Mesothelial cell of epicardium (in vitro differentiated cells): Measurements from ENCODE around the gene DTNB. TPM values are rescaled to one million over a fixed set of nuclear protein-coding genes. Genes with fewer than 3 reads are reported as not detected.

Experiments
- DNase-seq, 2 experiments: peaks; one replicate each; pipeline ENCODE4 v3.0.0; 2021; ENCODE audit warnings: low spot score in 2 of 2; ENCODE audit not compliant: unreplicated experiment in 2 of 2
- H3K27ac Mint-ChIP-seq: 2 replicates; pipeline ENCODE4 v1.8.0; 2021; ENCODE audit warnings: mixed read lengths
- H3K27me3 Mint-ChIP-seq: 2 replicates; pipeline ENCODE4 v1.8.0; 2021; ENCODE audit warnings: low read depth, mixed read lengths
- H3K36me3 Mint-ChIP-seq: 2 replicates; pipeline ENCODE4 v1.8.0; 2021; ENCODE audit warnings: mixed read lengths
- H3K4me1 Mint-ChIP-seq: 2 replicates; pipeline ENCODE4 v1.8.0; 2021; ENCODE audit warnings: mixed read lengths
- H3K4me3 Mint-ChIP-seq: 2 replicates; pipeline ENCODE4 v1.8.0; 2021; ENCODE audit warnings: mild to moderate bottlenecking, moderate library complexity, mixed read lengths
- H3K9me3 Mint-ChIP-seq: 2 replicates; pipeline ENCODE4 v1.8.0; 2021; ENCODE audit warnings: mixed read lengths
- total RNA-seq: library from RNA; stranded (reverse); gene quantifications from 3 replicates; pipeline ENCODE4 v1.2.1, GENCODE V29; 2021
- TF ChIP-seq, protein P1 (sequence below): fragments of 200-600 bp; sonication (generic); IDR thresholded peaks from one replicate; pipeline ENCODE4 v1.5.0; 2021; ENCODE audit warnings: antibody characterized with exemption; ENCODE audit not compliant: unreplicated experiment

Gene DTNB
- total RNA-seq, 1 donor from 2014 or later: 36.3 TPM

DNA sequence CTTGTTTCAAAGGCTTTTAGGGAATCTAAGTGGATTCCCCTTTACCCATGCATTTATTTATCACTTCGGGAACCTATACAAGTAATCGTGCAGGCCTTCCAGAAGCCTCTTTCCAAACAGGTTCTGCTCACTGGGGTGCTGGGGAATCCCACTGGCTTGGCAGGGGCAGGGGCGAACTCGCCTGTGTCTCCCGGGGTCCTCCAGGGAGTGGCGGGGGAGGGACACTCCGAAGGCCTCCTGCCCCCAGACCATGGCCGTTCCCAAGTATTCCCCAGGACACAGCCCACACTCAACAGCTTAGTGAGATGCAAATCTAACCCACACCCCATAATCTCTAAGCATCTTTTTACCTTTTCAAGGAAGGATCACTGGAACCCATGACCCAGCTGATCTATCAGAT, 338.2 kb downstream of the DTNB start:
- no peak for DNase-seq
- Mint-ChIP-seq H3K4me3 (no peak overlapping the region), H3K36me3 (peaks cover 7% of the 10 kb centered on the region), H3K27ac (no peak overlapping the region), H3K4me1 (peaks cover 50% of the 10 kb centered on the region), H3K27me3 (no peaks in the 10 kb centered on the region), H3K9me3 (no peaks in the 10 kb centered on the region)
- TF ChIP-seq, protein P1, sequence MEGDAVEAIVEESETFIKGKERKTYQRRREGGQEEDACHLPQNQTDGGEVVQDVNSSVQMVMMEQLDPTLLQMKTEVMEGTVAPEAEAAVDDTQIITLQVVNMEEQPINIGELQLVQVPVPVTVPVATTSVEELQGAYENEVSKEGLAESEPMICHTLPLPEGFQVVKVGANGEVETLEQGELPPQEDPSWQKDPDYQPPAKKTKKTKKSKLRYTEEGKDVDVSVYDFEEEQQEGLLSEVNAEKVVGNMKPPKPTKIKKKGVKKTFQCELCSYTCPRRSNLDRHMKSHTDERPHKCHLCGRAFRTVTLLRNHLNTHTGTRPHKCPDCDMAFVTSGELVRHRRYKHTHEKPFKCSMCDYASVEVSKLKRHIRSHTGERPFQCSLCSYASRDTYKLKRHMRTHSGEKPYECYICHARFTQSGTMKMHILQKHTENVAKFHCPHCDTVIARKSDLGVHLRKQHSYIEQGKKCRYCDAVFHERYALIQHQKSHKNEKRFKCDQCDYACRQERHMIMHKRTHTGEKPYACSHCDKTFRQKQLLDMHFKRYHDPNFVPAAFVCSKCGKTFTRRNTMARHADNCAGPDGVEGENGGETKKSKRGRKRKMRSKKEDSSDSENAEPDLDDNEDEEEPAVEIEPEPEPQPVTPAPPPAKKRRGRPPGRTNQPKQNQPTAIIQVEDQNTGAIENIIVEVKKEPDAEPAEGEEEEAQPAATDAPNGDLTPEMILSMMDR: no peak

GRCh38 chr2:25334482-25334881, 338.9 kb downstream of the DTNB start:
- Mint-ChIP-seq H3K27me3 (no peaks in the 10 kb centered on the region), H3K9me3 (no peaks in the 10 kb centered on the region), H3K4me1 (peaks cover 50% of the 10 kb centered on the region), H3K36me3 (peaks cover 7% of the 10 kb centered on the region), H3K27ac (no peak overlapping the region), H3K4me3 (no peak overlapping the region)
- TF ChIP-seq, protein P1: no peak
- no peak for DNase-seq

DNA sequence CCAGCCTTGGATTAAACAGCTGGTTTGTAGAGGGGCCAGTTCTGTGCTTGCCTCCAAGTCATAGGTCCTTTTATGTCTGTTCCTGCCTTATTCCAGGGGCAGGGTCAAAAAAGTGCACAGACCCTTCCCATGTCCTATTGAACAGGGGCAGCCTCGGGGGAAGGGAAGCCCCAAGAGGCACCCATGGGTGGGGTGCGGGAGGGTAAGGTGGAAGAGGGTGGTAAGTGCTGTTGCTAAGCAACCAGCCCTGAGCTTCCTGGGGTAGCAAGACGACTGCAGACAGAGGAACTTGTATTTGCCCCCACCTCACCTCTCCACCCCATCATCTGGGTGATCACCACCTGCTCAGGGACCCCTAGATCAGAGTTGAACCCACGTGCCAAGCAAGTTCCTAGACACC, 339.4 kb downstream of the DTNB start:
- DNase-seq: no peak
- Mint-ChIP-seq H3K4me3 (no peak overlapping the region), H3K27ac (no peak overlapping the region), H3K36me3 (peaks cover 7% of the 10 kb centered on the region), H3K9me3 (no peaks in the 10 kb centered on the region), H3K27me3 (no peaks in the 10 kb centered on the region), H3K4me1 (peaks cover 45% of the 10 kb centered on the region)
- TF ChIP-seq, protein P1: no peak

- H3K27me3 Mint-ChIP-seq: no peaks in the 10 kb centered on the region
- H3K36me3 Mint-ChIP-seq: peaks cover 13% of the 10 kb centered on the region
- peaks cover 38% of the 10 kb centered on the region for H3K4me1 Mint-ChIP-seq
- H3K9me3 Mint-ChIP-seq: peaks cover 4% of the 10 kb centered on the region
- DNase-seq: no peak
- H3K4me3 Mint-ChIP-seq: no peak overlapping the region
- TF ChIP-seq, protein P1: no peak
- H3K27ac Mint-ChIP-seq: no peak overlapping the region
These were observed 340.8 kb downstream of the DTNB start for GRCh38 chr2:25332571-25332970.

DNA sequence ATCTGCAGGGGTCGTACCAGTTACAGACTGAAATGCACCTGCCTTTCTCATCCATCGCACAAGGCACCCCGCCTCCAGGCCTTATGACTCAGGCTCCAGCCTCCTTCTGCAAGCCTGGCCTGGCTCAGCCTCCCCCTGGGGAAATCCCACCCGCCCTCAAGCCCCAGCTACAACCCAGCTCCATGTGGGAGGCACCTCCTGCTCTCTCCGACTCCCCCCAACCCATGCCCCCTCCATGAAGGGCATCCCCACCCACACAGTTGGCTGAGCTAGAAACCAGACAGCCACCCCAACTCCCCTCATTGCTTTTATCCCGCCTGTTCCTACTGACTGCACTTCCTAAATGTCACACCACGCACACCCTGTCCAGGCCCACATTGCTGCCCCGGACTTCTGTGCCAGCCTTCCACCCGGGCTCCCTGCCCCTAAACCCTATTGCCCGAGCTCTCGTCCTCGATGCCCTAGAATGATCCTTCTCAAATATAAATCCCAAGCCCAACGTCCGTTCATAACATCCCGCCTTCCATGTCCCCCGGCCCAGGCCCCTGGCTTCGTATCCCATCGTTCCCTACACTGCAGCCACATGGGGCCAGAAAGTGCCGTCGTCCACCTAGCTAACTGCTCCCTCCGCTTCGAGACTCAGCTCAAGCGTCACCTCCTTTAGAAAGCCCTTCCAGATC, 341.6 kb downstream of the DTNB start:
- no peaks in the 10 kb centered on the region for H3K27me3 Mint-ChIP-seq
- no peak overlapping the region for H3K27ac Mint-ChIP-seq
- TF ChIP-seq, protein P1: no peak
- H3K36me3 Mint-ChIP-seq: peaks cover 18% of the 10 kb centered on the region
- no peak for DNase-seq
- peaks cover 10% of the 10 kb centered on the region for H3K9me3 Mint-ChIP-seq
- peaks cover 30% of the 10 kb centered on the region for H3K4me1 Mint-ChIP-seq
- no peak overlapping the region for H3K4me3 Mint-ChIP-seq
